HepG2 (cell line): ENCODE results near the gene IBA57. TPM values are rescaled to one million over a fixed set of nuclear protein-coding genes. Genes with fewer than 3 reads are reported as not detected.

Source experiments
- ONECUT2 ChIP-seq: sonication (generic); formaldehyde crosslinking; IDR thresholded peaks from 2 replicates; pipeline ENCODE4 v1.4.0; 2020; ENCODE audit warnings: missing genetic modification reagents
- RBFOX2 ChIP-seq: fragments of 200-400 bp; formaldehyde crosslinking; IDR thresholded peaks from 2 replicates; pipeline ENCODE4 v1.6.1; 2017; ENCODE audit warnings: low read depth, mild to moderate bottlenecking, low read length
- XRCC5 ChIP-seq: fragments of 200-400 bp; formaldehyde crosslinking; optimal IDR thresholded peaks from 2 replicates; pipeline ENCODE3; 2017; ENCODE audit warnings: mild to moderate bottlenecking, low read length
- YEATS2 ChIP-seq: sonication (generic); formaldehyde crosslinking; IDR thresholded peaks from 2 replicates; pipeline ENCODE4 v1.4.0; 2020; ENCODE audit warnings: missing genetic modification reagents, borderline replicate concordance
- polyA plus RNA-seq, 8 experiments: library from polyadenylated mRNA; depleted of rRNA in 3 of 8; stranded (reverse) in 7 of 8; unstranded in 1 of 8; fragments of >200 nt; fragmentation: Illumina TruSeq in 4 of 8; extraction: Trizol in 4 of 8; gene quantifications; 2 replicates each; pipeline versions ENCODE4 v1.2.1 to v1.2.3, GENCODE V29; 2011 to 2016; ENCODE audit warnings: low read depth in 4 of 8, missing spikeins in 1 of 8, mixed read lengths in 1 of 8; ENCODE audit not compliant: insufficient read depth in 1 of 8
- total RNA-seq, 5 experiments: library from RNA; depleted of rRNA; stranded (reverse); fragments of >200 nt; fragmentation: Illumina TruSeq; extraction: Trizol; gene quantifications; 2 replicates each; pipeline ENCODE4 v1.2.3, GENCODE V29; 2016; ENCODE audit warnings: low read depth in 1 of 5
- TF ChIP-seq, protein P1 (sequence below): sonication (generic); formaldehyde crosslinking; IDR thresholded peaks from 2 replicates; pipeline ENCODE4 v1.4.0; 2020; ENCODE audit warnings: missing genetic modification reagents, borderline replicate concordance
- TF ChIP-seq, protein P2 (sequence below): sonication (generic); formaldehyde crosslinking; conservative IDR thresholded peaks from 2 replicates; pipeline ENCODE4 v1.4.0; 2020; ENCODE audit warnings: missing genetic modification reagents
- TF ChIP-seq, protein P3 (sequence below): sonication (generic); formaldehyde crosslinking; IDR thresholded peaks from 2 replicates; pipeline ENCODE4 v1.4.0; 2020; ENCODE audit warnings: missing genetic modification reagents
- TF ChIP-seq, protein P4 (sequence below): sonication (generic); formaldehyde crosslinking; IDR thresholded peaks from 2 replicates; pipeline ENCODE4 v1.5.0; 2020; ENCODE audit warnings: missing genetic modification reagents

Gene IBA57
- total and polyA plus RNA-seq, 2 of the 13 experiments (the other 11 are each of a cell fraction or from before 2014, with no cell fraction given), result 2.3 to 10.2 TPM

DNA sequence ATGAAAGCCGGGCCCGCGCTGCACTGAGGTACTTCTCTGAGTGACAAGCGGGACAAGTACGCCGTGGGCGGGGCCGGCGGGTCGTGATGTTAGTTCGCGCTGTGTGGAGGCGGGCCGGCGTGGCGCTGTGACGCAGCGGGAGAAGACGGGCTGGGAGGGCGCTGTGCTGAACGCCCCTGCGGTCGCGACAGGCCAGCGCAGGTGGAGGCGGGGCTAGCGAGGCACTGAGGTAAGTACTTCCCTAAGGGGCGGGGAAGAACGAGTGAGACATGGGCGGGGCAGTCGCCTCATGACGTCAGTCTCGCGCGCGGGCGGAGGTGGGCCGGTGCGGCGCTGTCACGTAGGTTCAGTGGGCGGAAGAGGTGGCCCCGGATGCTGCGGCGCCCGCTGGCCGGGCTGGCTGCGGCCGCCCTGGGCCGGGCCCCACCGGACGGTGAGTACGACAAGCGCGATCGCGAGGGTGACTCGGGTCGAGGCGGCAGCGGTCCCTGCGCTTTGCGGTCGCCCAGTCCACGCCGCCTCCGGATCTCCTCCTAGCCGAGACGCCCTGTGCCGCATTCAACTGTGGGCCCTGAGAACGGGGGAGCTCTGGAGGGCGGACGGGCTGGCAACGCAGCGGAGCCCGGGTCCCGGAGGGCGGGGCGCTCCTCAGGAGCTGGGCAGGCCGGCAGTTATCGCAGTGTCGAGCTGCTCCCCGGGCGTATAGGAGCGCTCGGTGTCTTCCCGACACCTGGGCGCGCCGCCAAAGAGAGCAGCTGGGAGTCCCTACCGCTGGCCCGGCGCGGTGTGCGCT is 25.5 kb upstream of the IBA57 start, which contains the start of gene GUK1 (continued):
- TF ChIP-seq, protein P1, sequence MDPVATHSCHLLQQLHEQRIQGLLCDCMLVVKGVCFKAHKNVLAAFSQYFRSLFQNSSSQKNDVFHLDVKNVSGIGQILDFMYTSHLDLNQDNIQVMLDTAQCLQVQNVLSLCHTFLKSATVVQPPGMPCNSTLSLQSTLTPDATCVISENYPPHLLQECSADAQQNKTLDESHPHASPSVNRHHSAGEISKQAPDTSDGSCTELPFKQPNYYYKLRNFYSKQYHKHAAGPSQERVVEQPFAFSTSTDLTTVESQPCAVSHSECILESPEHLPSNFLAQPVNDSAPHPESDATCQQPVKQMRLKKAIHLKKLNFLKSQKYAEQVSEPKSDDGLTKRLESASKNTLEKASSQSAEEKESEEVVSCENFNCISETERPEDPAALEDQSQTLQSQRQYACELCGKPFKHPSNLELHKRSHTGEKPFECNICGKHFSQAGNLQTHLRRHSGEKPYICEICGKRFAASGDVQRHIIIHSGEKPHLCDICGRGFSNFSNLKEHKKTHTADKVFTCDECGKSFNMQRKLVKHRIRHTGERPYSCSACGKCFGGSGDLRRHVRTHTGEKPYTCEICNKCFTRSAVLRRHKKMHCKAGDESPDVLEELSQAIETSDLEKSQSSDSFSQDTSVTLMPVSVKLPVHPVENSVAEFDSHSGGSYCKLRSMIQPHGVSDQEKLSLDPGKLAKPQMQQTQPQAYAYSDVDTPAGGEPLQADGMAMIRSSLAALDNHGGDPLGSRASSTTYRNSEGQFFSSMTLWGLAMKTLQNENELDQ (CRISPR knock-in tag), result no peak
- TF ChIP-seq ONECUT2 (no peak), RBFOX2 (peak; percentile 88), XRCC5 (peak; percentile 39), YEATS2 (peak; percentile 86; the same call in 1 of the 2 replicates)
- TF ChIP-seq, protein P2, sequence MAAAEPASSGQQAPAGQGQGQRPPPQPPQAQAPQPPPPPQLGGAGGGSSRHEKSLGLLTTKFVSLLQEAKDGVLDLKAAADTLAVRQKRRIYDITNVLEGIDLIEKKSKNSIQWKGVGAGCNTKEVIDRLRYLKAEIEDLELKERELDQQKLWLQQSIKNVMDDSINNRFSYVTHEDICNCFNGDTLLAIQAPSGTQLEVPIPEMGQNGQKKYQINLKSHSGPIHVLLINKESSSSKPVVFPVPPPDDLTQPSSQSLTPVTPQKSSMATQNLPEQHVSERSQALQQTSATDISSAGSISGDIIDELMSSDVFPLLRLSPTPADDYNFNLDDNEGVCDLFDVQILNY (CRISPR knock-in tag), result no peak
- TF ChIP-seq, protein P3, sequence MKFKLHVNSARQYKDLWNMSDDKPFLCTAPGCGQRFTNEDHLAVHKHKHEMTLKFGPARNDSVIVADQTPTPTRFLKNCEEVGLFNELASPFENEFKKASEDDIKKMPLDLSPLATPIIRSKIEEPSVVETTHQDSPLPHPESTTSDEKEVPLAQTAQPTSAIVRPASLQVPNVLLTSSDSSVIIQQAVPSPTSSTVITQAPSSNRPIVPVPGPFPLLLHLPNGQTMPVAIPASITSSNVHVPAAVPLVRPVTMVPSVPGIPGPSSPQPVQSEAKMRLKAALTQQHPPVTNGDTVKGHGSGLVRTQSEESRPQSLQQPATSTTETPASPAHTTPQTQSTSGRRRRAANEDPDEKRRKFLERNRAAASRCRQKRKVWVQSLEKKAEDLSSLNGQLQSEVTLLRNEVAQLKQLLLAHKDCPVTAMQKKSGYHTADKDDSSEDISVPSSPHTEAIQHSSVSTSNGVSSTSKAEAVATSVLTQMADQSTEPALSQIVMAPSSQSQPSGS (CRISPR knock-in tag), result peak; percentile 84
- TF ChIP-seq, protein P4, sequence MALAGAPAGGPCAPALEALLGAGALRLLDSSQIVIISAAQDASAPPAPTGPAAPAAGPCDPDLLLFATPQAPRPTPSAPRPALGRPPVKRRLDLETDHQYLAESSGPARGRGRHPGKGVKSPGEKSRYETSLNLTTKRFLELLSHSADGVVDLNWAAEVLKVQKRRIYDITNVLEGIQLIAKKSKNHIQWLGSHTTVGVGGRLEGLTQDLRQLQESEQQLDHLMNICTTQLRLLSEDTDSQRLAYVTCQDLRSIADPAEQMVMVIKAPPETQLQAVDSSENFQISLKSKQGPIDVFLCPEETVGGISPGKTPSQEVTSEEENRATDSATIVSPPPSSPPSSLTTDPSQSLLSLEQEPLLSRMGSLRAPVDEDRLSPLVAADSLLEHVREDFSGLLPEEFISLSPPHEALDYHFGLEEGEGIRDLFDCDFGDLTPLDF (CRISPR knock-in tag), result peak; percentile 83; the same call in 1 of the 2 replicates
